WERI-Rb-1 (cell line): ENCODE results near the gene AMZ1.

Source experiments
- DNase-seq: peaks from one replicate; pipeline ENCODE4 v3.0.0-alpha.2; 2020
- H3K27ac ChIP-seq: fragments of 250-450 bp; sonication (Bioruptor Pico); 2 replicates; pipeline ENCODE4 v1.5.1; 2020; ENCODE audit warnings: mild to moderate bottlenecking, moderate library complexity
- H3K27me3 ChIP-seq: fragments of 250-450 bp; sonication (Bioruptor Pico); 2 replicates; pipeline ENCODE4 v1.5.1; 2021; ENCODE audit warnings: mild to moderate bottlenecking, low read depth, moderate library complexity; ENCODE audit not compliant: insufficient read depth, severe bottlenecking
- H3K36me3 ChIP-seq: fragments of 250-450 bp; sonication (Bioruptor Pico); 2 replicates; pipeline ENCODE4 v1.5.1; 2020; ENCODE audit warnings: mild to moderate bottlenecking, moderate library complexity
- H3K4me3 ChIP-seq: 2 replicates; pipeline ENCODE4 v1.5.1; 2011; ENCODE audit warnings: low read depth, mild to moderate bottlenecking, control low read depth, low read length
- H3K9me3 ChIP-seq: fragments of 250-450 bp; sonication (Bioruptor Pico); 2 replicates; pipeline ENCODE4 v1.5.1; 2021; ENCODE audit warnings: mild to moderate bottlenecking, moderate library complexity; ENCODE audit not compliant: severe bottlenecking
- TF ChIP-seq, protein P1 (sequence below): IDR thresholded peaks from 2 replicates; pipeline ENCODE4 v1.5.1; 2011; ENCODE audit warnings: low read depth, mild to moderate bottlenecking, control low read depth, inconsistent platforms, low read length

AMZ1 gene

DNA sequence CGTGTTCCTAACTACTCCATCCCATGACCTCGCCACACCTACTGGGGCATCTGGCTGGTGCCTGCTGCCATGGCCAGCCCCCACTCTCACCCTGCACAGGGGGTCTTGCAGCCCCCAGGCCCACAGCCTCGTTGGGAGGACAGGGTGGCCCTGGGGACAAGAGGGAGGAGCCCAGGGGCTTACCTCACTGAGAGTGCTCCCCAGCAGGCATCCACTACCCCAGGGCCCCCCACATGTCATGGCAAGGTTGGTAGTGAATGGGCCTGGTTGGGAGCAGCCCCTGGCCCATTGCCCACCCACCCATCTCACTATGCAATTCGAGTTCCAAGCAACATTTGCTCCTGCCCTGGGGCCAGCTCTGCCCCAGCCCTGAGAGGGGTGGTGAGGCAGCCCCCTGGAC lies 24.0 kb upstream of the AMZ1 start:
- no peak overlapping the region for H3K4me3 ChIP-seq
- no peaks in the 10 kb centered on the region for H3K9me3 ChIP-seq
- no peak overlapping the region for H3K27ac ChIP-seq
- peaks cover 30% of the 10 kb centered on the region for H3K36me3 ChIP-seq
- TF ChIP-seq, protein P1, sequence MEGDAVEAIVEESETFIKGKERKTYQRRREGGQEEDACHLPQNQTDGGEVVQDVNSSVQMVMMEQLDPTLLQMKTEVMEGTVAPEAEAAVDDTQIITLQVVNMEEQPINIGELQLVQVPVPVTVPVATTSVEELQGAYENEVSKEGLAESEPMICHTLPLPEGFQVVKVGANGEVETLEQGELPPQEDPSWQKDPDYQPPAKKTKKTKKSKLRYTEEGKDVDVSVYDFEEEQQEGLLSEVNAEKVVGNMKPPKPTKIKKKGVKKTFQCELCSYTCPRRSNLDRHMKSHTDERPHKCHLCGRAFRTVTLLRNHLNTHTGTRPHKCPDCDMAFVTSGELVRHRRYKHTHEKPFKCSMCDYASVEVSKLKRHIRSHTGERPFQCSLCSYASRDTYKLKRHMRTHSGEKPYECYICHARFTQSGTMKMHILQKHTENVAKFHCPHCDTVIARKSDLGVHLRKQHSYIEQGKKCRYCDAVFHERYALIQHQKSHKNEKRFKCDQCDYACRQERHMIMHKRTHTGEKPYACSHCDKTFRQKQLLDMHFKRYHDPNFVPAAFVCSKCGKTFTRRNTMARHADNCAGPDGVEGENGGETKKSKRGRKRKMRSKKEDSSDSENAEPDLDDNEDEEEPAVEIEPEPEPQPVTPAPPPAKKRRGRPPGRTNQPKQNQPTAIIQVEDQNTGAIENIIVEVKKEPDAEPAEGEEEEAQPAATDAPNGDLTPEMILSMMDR = no peak
- no peaks in the 10 kb centered on the region for H3K27me3 ChIP-seq
- no peak for DNase-seq

DNA sequence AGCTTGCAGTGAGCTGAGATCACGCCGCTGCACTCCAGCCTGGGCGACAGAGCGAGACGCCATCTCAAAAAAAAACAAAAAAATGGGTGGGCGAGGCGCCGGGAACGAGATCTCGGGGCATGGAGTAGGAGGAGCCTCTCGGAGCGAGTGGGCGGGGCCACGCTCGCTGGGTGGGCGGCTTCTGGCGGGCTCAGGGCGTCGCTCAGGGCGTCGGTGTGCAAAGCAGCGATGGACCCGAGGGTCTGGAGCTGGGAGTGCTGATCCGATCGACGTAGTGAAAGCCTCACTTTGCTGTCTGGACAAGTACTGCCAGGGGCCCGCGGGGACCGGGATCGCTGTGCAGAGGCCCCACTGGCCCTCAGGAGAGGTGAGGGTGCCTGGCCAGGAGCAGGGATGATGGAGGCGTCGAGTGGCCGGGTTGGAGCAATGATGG lies 22.6 kb upstream of the AMZ1 start:
- no peaks in the 10 kb centered on the region for H3K9me3 ChIP-seq
- H3K36me3 ChIP-seq = peaks cover 22% of the 10 kb centered on the region
- TF ChIP-seq, protein P1 = no peak
- H3K27ac ChIP-seq = no peak overlapping the region
- H3K4me3 ChIP-seq = no peak overlapping the region
- DNase-seq = no peak
- no peaks in the 10 kb centered on the region for H3K27me3 ChIP-seq

DNA sequence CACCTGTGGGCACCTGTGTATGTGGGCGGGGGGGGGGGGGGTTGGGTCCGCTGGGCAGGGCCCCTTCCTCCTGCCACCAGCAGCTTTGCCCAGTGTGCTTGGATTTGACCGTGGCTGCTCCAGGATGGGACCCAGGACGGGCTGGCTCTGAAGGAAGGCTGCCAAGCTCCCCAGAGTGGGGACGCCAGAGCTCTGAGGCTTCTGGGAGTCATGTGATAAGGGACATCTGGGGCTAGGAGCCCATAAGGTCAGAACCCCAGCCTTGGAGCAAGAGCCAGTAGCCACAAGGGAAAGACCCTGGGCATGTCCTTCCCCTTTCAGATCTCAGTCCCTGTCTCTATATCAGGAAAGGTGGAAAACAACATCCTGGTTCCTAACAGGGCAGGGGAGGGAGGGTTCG lies 21.8 kb upstream of the AMZ1 start:
- Histone ChIP-seq H3K27ac (no peak overlapping the region), H3K4me3 (no peak overlapping the region), H3K36me3 (peaks cover 15% of the 10 kb centered on the region), H3K27me3 (no peaks in the 10 kb centered on the region), H3K9me3 (no peaks in the 10 kb centered on the region)
- no peak for DNase-seq
- TF ChIP-seq, protein P1 = no peak

DNA sequence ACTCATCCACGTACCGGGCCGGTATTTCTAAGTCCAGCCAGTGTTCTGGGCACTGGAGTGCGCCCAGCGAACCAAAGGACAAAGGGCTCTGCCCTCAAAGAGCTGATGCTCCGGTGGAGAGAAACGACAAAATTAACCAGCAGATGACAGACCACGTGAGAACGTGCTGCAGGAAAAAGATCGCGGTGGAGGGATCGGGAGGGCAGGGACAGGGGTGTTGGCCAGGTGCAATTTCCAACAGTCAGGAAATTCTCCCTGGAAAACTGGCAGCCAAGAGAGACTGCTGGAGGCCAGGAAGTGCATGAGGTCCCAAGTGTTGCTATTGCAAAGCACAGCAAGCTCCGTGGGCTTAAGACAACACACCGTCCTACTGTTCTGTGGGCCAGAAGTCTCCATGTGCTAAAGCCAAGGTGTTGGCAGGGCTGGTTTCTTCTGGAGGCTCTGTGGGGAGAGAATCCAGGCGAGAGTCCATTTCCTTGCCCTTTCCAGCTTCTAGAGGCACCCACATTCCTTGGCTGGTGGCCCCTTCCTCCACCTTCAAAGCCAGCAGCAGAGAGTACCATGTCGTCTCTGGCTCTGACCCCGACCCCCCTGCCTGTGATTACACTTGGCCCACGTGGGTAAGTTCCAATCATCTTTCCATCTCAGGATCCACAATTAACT lies 21.3 kb upstream of the AMZ1 start:
- Histone ChIP-seq H3K36me3 (peaks cover 9% of the 10 kb centered on the region), H3K4me3 (no peak overlapping the region), H3K9me3 (no peaks in the 10 kb centered on the region), H3K27me3 (no peaks in the 10 kb centered on the region), H3K27ac (no peak overlapping the region)
- TF ChIP-seq, protein P1 = no peak
- DNase-seq = no peak

- TF ChIP-seq, protein P1 = no peak
- DNase-seq = no peak
- Histone ChIP-seq H3K27me3 (no peaks in the 10 kb centered on the region), H3K27ac (no peak overlapping the region), H3K9me3 (no peaks in the 10 kb centered on the region), H3K4me3 (no peak overlapping the region), H3K36me3 (no peaks in the 10 kb centered on the region; the same call in 1 of the 2 replicates)
These were observed 20.2 kb upstream of the AMZ1 start for GRCh38 chr7:2667843-2668242.

- Histone ChIP-seq H3K27me3 (no peaks in the 10 kb centered on the region), H3K27ac (no peak overlapping the region), H3K4me3 (no peak overlapping the region), H3K9me3 (no peaks in the 10 kb centered on the region), H3K36me3 (no peaks in the 10 kb centered on the region)
- DNase-seq = no peak
- TF ChIP-seq, protein P1 = no peak
These were observed 19.6 kb upstream of the AMZ1 start for GRCh38 chr7:2668401-2668800.
